Panc1 (cell line): ENCODE data around the gene PCGF3. TPM values are rescaled to one million over a fixed set of nuclear protein-coding genes. Genes with fewer than 3 reads are reported as not detected.

Experiments used
- ATAC-seq: fragments of 200-7000 bp; cut with Tn5 transposase; 2 replicates; pipeline ENCODE4 v1.9.1; 2020; ENCODE audit warnings: mild to moderate bottlenecking, moderate library complexity
- BruUV-seq: library from RNA; stranded (reverse); fragments of 400-500 nt; replicated peaks from 2 replicates; lab custom pipeline; 2021; lab: Mats Ljungman, UMichigan
- CTCF ChIA-PET: fragments of 300-600 bp; sonication (Branson Sonifier 250); formaldehyde crosslinking; loops from one replicate; lab custom pipeline; 2022; ENCODE audit warnings: antibody characterized with exemption; lab: Charles Lee
- POLR2A ChIA-PET: fragments of 300-600 bp; sonication (Branson Sonifier 250); formaldehyde crosslinking; loops from one replicate; lab custom pipeline; 2022; ENCODE audit warnings: antibody characterized with exemption; lab: Charles Lee
- DNase-seq: peaks from one replicate; pipeline ENCODE4 v3.0.0-alpha.2; 2010; ENCODE audit warnings: low read depth, low spot score
- H3K27ac ChIP-seq: 2 replicates; pipeline ENCODE4 v1.5.1; 2011; ENCODE audit warnings: mild to moderate bottlenecking, low read length, inconsistent platforms
- H3K27me3 ChIP-seq: fragments of 200-500 bp; sonication (Bioruptor generic); 2 replicates; pipeline ENCODE4 v1.6.0; 2014; ENCODE audit warnings: low read length, inconsistent platforms; ENCODE audit not compliant: control insufficient read depth, insufficient read depth
- H3K36me3 ChIP-seq: fragments of 200-500 bp; sonication (Bioruptor generic); 2 replicates; pipeline ENCODE4 v1.5.1; 2014; ENCODE audit warnings: inconsistent platforms, mild to moderate bottlenecking, low read length, moderate library complexity; ENCODE audit not compliant: control insufficient read depth, insufficient read depth
- H3K4me1 ChIP-seq: 2 replicates; pipeline ENCODE4 v1.5.1; 2011; ENCODE audit warnings: inconsistent platforms, mild to moderate bottlenecking, low read length, moderate library complexity; ENCODE audit not compliant: control insufficient read depth, insufficient read depth
- H3K4me3 ChIP-seq, 2 experiments: 2 replicates each; pipeline ENCODE4 v1.5.1; 2011 to 2012; ENCODE audit warnings: low read depth in 2 of 2, low read length in 2 of 2, mild to moderate bottlenecking in 2 of 2, inconsistent platforms in 1 of 2, moderate library complexity in 1 of 2
- H3K9me3 ChIP-seq: fragments of 200-500 bp; sonication (Bioruptor generic); 2 replicates; pipeline ENCODE4 v1.5.1; 2014; ENCODE audit warnings: low read depth, mild to moderate bottlenecking, inconsistent platforms, low read length, moderate library complexity; ENCODE audit not compliant: control insufficient read depth, insufficient read depth
- CTCF ChIP-seq: fragments of 450-650 bp; IDR thresholded peaks from 2 replicates; pipeline ENCODE4 v1.5.1; 2017; ENCODE audit warnings: mild to moderate bottlenecking
- POLR2AphosphoS5 ChIP-seq: IDR thresholded peaks from 2 replicates; pipeline ENCODE4 v1.6.1; 2012; ENCODE audit warnings: mild to moderate bottlenecking, low read depth, low read length, moderate library complexity
- REST ChIP-seq, 2 experiments: IDR thresholded peaks; 2 replicates each; pipeline ENCODE4 v1.6.1; 2011 to 2012; ENCODE audit warnings: low read depth in 2 of 2, control low read depth in 1 of 2, low read length in 1 of 2, mild to moderate bottlenecking in 1 of 2, moderate library complexity in 1 of 2; ENCODE audit not compliant: insufficient read depth in 1 of 2
- SIN3A ChIP-seq: IDR thresholded peaks from 2 replicates; pipeline ENCODE4 v1.6.1; 2012; ENCODE audit warnings: low read depth, mild to moderate bottlenecking, low read length, moderate library complexity, borderline replicate concordance; ENCODE audit not compliant: insufficient read depth
- TCF7L2 ChIP-seq: IDR thresholded peaks from 2 replicates; pipeline ENCODE4 v1.6.1; 2011; ENCODE audit warnings: mild to moderate bottlenecking, low read depth, low read length, inconsistent platforms
- in situ Hi-C: cut with HindIII; loops from 2 replicates; pipeline ENCODE4 v1.10.0; 2016; ENCODE audit warnings: low sequenced_read_pairs, low pct_unique_long_range_greater_than_20kb
- intact Hi-C: fragments of 100-400 bp; cut with micrococcal nuclease; formaldehyde crosslinking; loops from one replicate; pipeline ENCODE4 v1.10.0; 2022; ENCODE audit not compliant: unreplicated experiment
- total RNA-seq: library from RNA; stranded (reverse); gene quantifications from one replicate; pipeline ENCODE4 v1.2.1, GENCODE V29; 2021; ENCODE audit not compliant: unreplicated experiment

Gene PCGF3
- total RNA-seq, 1 experiment from 2014 or later: 44.6 TPM

- no TSS peak for BruUV-seq
- in situ Hi-C loops: no loop called here
- Histone ChIP-seq H3K27ac (no peak overlapping the region), H3K4me1 (peaks cover 3% of the 10 kb centered on the region; the same call in 1 of the 2 replicates), H3K9me3 (no peaks in the 10 kb centered on the region), H3K27me3 (no peaks in the 10 kb centered on the region), H3K36me3 (no peaks in the 10 kb centered on the region), H3K4me3 (no peak overlapping the region)
- TF ChIP-seq CTCF: no peak
- TF ChIP-seq SIN3A: no peak
- no peak for TF ChIP-seq REST (IDR thresholded peaks at IDR 0.05; ENCODE audit: insufficient read depth in 1 of 2, low read depth in 2 of 2, low read length in 1 of 2)
- no peak for TF ChIP-seq POLR2AphosphoS5
- TF ChIP-seq TCF7L2: no peak
- DNase-seq: no peak
- ChIA-PET CTCF (interaction anchor here (0.7 kb wide), 2 partner anchors 9 to 146 kb away, joined by 5 to 8 read pairs; partner anchors contain the start of genes ATP5ME and MYL5), POLR2A (no interaction called here)
- intact Hi-C loops: no loop called here
- no peak for ATAC-seq
These were observed 40.3 kb upstream of the PCGF3 start for GRCh38 chr4:665381-665750.

GRCh38 chr4:665751-666435, 39.7 kb upstream of the PCGF3 start:
- in situ Hi-C loops (no loop called here), intact Hi-C loops (no loop called here)
- ChIA-PET CTCF (no interaction called here), POLR2A (no interaction called here)
- no TSS peak for BruUV-seq
- Histone ChIP-seq H3K27ac (no peak overlapping the region), H3K4me3 (no peak overlapping the region), H3K4me1 (peaks cover 3% of the 10 kb centered on the region; the same call in 1 of the 2 replicates), H3K36me3 (no peaks in the 10 kb centered on the region), H3K27me3 (no peaks in the 10 kb centered on the region), H3K9me3 (no peaks in the 10 kb centered on the region)
- DNase-seq (no peak), ATAC-seq (peak; percentile 40)
- no peak for TF ChIP-seq REST (IDR thresholded peaks at IDR 0.05; ENCODE audit: insufficient read depth in 1 of 2, low read depth in 2 of 2, low read length in 1 of 2)
- no peak for TF ChIP-seq SIN3A
- no peak for TF ChIP-seq POLR2AphosphoS5
- TF ChIP-seq TCF7L2: no peak
- no peak for TF ChIP-seq CTCF
